Right atrium auricular region (tissue), 2 donors: Measurements from ENCODE around the gene STARD4. TPM values are rescaled to one million over a fixed set of nuclear protein-coding genes. Genes with fewer than 3 reads are reported as not detected.

Source experiments
- DNase-seq: peaks from one replicate; pipeline ENCODE4 v3.0.0-alpha.2; 2019; ENCODE audit warnings: low spot score
- H3K27ac ChIP-seq, 2 donors: fragments of 200-600 bp; sonication (generic); 1 replicate in 1 of 2; 2 replicates in 1 of 2; pipeline ENCODE4 v1.5.1; 2016 to 2019
- H3K27me3 ChIP-seq, 2 donors: fragments of 200-600 bp; sonication (generic); one replicate each; pipeline versions ENCODE4 v1.5.1 to v1.6.0; 2017 to 2019
- H3K36me3 ChIP-seq: fragments of 200-600 bp; sonication (generic); one replicate; pipeline ENCODE4 v1.5.1; 2016
- H3K4me1 ChIP-seq, 2 donors: fragments of 200-600 bp; sonication (generic); one replicate each; pipeline versions ENCODE4 v1.5.1 to v1.6.0; 2017 to 2019
- H3K4me3 ChIP-seq, 2 donors: fragments of 200-600 bp; sonication (generic); 1 replicate in 1 of 2; 2 replicates in 1 of 2; pipeline ENCODE4 v1.5.1; 2017 to 2019; ENCODE audit warnings: mild to moderate bottlenecking in 1 of 2, moderate library complexity in 1 of 2
- H3K9me3 ChIP-seq, 2 donors: fragments of 200-600 bp; sonication (generic); one replicate each; pipeline ENCODE4 v1.5.1; 2019
- CTCF ChIP-seq, 2 donors: fragments of 200-600 bp; sonication (generic); IDR thresholded peaks; one replicate each; pipeline ENCODE4 v1.5.1; 2019; ENCODE audit warnings: antibody characterized with exemption in 2 of 2
- total RNA-seq, 2 donors: library from RNA; depleted of rRNA; stranded (reverse); fragments of >200 nt; gene quantifications; one replicate each; pipeline ENCODE4 v1.1.0, GENCODE V29; 2016

STARD4 gene
- total RNA-seq, 2 donors from 2014 or later, result 11.8 to 16.4 TPM

DNA sequence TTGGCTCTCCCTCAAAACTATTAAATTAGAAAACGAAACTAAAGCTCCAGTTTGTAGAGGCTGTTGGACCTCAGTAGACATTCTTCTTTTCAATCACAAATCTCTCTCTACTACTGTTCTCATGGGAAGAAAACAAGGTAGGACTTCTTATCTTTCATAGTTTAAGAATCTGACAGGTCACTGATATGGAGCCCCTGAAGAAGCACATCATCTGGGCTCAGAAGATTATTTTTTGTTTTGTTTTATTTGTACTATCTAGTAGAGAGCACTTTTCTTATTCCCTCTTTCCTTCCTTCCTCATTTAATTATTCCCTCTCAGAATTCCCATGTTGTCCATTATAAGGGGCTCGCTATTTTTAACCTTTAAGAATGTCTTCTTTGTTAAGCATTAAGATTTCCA lies 26.3 kb downstream of the STARD4 start:
- no peaks in the 10 kb centered on the region for H3K4me1 ChIP-seq
- no peak overlapping the region for H3K27ac ChIP-seq
- TF ChIP-seq CTCF (IDR thresholded peaks at IDR 0.05), result no peak
- DNase-seq, result no peak
- H3K9me3 ChIP-seq, result no peaks in the 10 kb centered on the region
- no peaks in the 10 kb centered on the region for H3K27me3 ChIP-seq
- H3K4me3 ChIP-seq, result no peak overlapping the region
- no peaks in the 10 kb centered on the region for H3K36me3 ChIP-seq

DNA sequence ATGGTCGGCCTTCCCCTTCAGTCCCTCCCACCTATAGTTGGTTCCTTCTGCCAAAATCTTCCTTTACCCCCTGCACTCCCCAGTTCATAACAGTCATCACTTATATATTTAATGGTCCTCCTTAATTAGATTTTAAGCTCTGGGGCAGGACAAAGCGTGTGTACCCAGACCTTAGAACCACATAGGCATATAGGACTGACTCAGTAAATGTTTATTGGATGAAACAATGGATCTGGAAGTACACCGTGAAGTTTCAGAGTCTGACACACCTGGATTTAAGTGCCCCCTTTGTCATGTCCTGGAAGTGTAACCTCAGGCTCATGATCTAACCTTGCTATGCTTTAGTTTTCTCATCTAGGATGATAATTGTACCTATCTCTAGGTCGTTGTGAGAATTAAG lies 32.0 kb downstream of the STARD4 start:
- Histone ChIP-seq H3K27ac (no peak overlapping the region), H3K27me3 (no peaks in the 10 kb centered on the region), H3K36me3 (no peaks in the 10 kb centered on the region), H3K4me3 (no peak overlapping the region), H3K4me1 (no peaks in the 10 kb centered on the region), H3K9me3 (no peaks in the 10 kb centered on the region)
- TF ChIP-seq CTCF (IDR thresholded peaks at IDR 0.05), result no peak
- no peak for DNase-seq

DNA sequence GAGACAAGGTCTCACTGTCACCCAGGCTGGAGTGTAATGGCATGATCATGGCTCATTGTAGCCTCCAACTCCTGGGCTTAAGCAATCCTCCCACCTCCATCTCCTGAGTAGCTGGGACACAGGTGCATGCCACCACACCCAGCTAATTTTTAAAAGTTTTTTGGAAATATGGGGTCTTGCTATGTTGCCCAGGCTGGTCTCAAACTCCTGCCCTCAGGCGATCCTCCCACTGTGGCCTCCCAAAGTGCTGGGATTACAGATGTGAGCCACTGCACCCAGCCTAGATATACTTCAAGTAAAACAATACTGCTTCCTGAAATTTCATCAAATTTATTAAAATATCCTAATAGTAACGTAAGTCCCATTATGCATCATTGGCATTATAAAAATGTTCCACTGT lies 33.4 kb downstream of the STARD4 start:
- no peaks in the 10 kb centered on the region for H3K27me3 ChIP-seq
- H3K27ac ChIP-seq, result no peak overlapping the region
- H3K4me1 ChIP-seq, result no peaks in the 10 kb centered on the region
- DNase-seq, result no peak
- no peak overlapping the region for H3K4me3 ChIP-seq
- no peaks in the 10 kb centered on the region for H3K36me3 ChIP-seq
- TF ChIP-seq CTCF (IDR thresholded peaks at IDR 0.05), result no peak
- H3K9me3 ChIP-seq, result no peaks in the 10 kb centered on the region

- H3K27me3 ChIP-seq, result no peaks in the 10 kb centered on the region
- no peak for DNase-seq
- no peaks in the 10 kb centered on the region for H3K9me3 ChIP-seq
- no peaks in the 10 kb centered on the region for H3K4me1 ChIP-seq
- TF ChIP-seq CTCF (IDR thresholded peaks at IDR 0.05), result no peak
- no peak overlapping the region for H3K4me3 ChIP-seq
- no peaks in the 10 kb centered on the region for H3K36me3 ChIP-seq
- no peak overlapping the region for H3K27ac ChIP-seq
These were observed 34.1 kb downstream of the STARD4 start for GRCh38 chr5:111478266-111478665.

DNA sequence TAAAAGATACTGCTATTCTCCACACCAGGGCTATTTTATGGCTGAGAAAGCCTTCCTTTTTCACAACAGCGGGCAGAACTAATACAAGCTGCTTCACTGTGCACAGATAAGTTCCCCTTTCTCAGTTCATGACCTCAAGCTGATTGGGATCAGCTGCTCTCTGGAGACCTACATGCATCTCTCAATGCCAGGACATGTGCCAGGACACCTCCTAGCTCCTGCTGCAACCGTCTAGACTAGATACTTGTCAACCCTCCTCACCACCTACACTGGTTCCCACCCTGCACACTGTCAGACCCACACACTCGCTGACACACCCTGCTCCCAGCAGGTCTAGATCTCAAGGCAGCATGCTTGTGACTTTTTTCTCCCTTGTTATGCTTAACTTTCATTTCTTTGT lies 39.8 kb downstream of the STARD4 start:
- no peak for TF ChIP-seq CTCF (IDR thresholded peaks at IDR 0.05)

GRCh38 chr5:111472096-111472495 lies 40.2 kb downstream of the STARD4 start:
- Histone ChIP-seq H3K9me3 (no peaks in the 10 kb centered on the region), H3K4me3 (no peak overlapping the region), H3K27ac (no peak overlapping the region), H3K27me3 (no peaks in the 10 kb centered on the region), H3K36me3 (no peaks in the 10 kb centered on the region), H3K4me1 (no peaks in the 10 kb centered on the region)
- TF ChIP-seq CTCF (IDR thresholded peaks at IDR 0.05), result no peak
- DNase-seq, result no peak

More for the DNA sequence above, 39.8 kb downstream of the STARD4 start:
- Histone ChIP-seq H3K9me3 (no peaks in the 10 kb centered on the region), H3K4me1 (no peaks in the 10 kb centered on the region), H3K27me3 (no peaks in the 10 kb centered on the region), H3K36me3 (no peaks in the 10 kb centered on the region), H3K27ac (no peak overlapping the region), H3K4me3 (no peak overlapping the region)
- DNase-seq, result no peak
